K562 (cell line): ENCODE measurements around the gene TSHR. TPM values are rescaled to one million over a fixed set of nuclear protein-coding genes. Genes with fewer than 3 reads are reported as not detected.
"Not testable (repeated sequence)": the region's sequence is repeated elsewhere in the genome, so short reads cannot be mapped to it uniquely, and the experiment has no call there.

Source experiments
- ATAC-seq: fragments of 200-7000 bp; cut with Tn5 transposase; 3 replicates; pipeline ENCODE4 v1.9.1; 2020; ENCODE audit warnings: moderate library complexity
- BruUV-seq: library from RNA; stranded (reverse); fragments of 400-500 nt; replicated peaks from 2 replicates; lab custom pipeline; 2021; lab: Mats Ljungman, UMichigan
- CTCF ChIA-PET: fragments of 300-600 bp; formaldehyde crosslinking; extraction: SDS; loops from one replicate; lab custom pipeline; 2021; ENCODE audit warnings: low intra/inter-chr PET ratio; lab: Yijun Ruan, JAX
- POLR2A ChIA-PET: fragments of 300-600, 350-650 bp; sonication (Branson Sonifier 250); formaldehyde crosslinking; extraction: SDS; loops from one replicate; lab custom pipeline; 2021; ENCODE audit warnings: antibody characterized with exemption, inconsistent platforms; lab: Yijun Ruan, JAX
- DNase-seq, 4 experiments: peaks; one replicate each; pipeline versions ENCODE4 v3.0.0 to v3.0.0-alpha.2; 2011 to 2018; ENCODE audit warnings: low spot score in 3 of 4, mixed read lengths in 3 of 4; ENCODE audit errors: extremely low read depth in 1 of 4
- FAIRE-seq: peaks from 2 replicates; lab custom pipeline; 2011; peaks lifted over from hg19 to GRCh38; lab: Jason Lieb, UNC
- H2AFZ ChIP-seq: 2 replicates; pipeline ENCODE4 v1.6.0; 2011; ENCODE audit warnings: low read depth, low read length, control low read depth, inconsistent platforms
- H3K27ac ChIP-seq: fragments of 200-600 bp; 3 replicates; pipeline ENCODE4 v1.8.0; 2011; ENCODE audit warnings: low read depth, mild to moderate bottlenecking, control low read depth, inconsistent platforms, low read length, moderate library complexity, mixed read lengths; ENCODE audit errors: extremely low read depth
- H3K27me3 ChIP-seq, 2 experiments: fragments of 300-600 bp in 1 of 2; 2 replicates in 1 of 2; 3 replicates in 1 of 2; pipeline versions ENCODE4 v1.6.0 to v1.8.0; 2011; ENCODE audit warnings: inconsistent platforms in 2 of 2, low read length in 2 of 2, mild to moderate bottlenecking in 1 of 2, mixed read lengths in 1 of 2, moderate library complexity in 1 of 2; ENCODE audit not compliant: control insufficient read depth in 2 of 2, insufficient read depth in 2 of 2
- H3K36me3 ChIP-seq: fragments of 300-600 bp; 3 replicates; pipeline ENCODE4 v1.8.0; 2011; ENCODE audit warnings: mild to moderate bottlenecking, low read length, inconsistent platforms; ENCODE audit not compliant: control insufficient read depth, insufficient read depth
- H3K4me1 ChIP-seq, 2 experiments: fragments of 200-600 bp in 1 of 2; replicated peaks in 1 of 2; 2 replicates in 1 of 2; 3 replicates in 1 of 2; pipeline versions ENCODE4 v1.5.1 to v1.8.0; 2011; ENCODE audit warnings: inconsistent platforms in 2 of 2, low read length in 2 of 2, mild to moderate bottlenecking in 1 of 2, mixed read lengths in 1 of 2, moderate library complexity in 1 of 2; ENCODE audit not compliant: control insufficient read depth in 2 of 2, insufficient read depth in 2 of 2
- H3K4me2 ChIP-seq: 2 replicates; pipeline ENCODE4 v1.6.1; 2011; ENCODE audit warnings: low read length, control low read depth, inconsistent platforms, mixed read lengths; ENCODE audit not compliant: insufficient read depth
- H3K4me3 ChIP-seq: fragments of 200-600 bp; sonication (generic), shearing (Covaris generic); 2 replicates; pipeline ENCODE4 v1.5.1; 2016; ENCODE audit warnings: control low read depth, inconsistent platforms
- H3K79me2 ChIP-seq: fragments of 200-600 bp; 3 replicates; pipeline ENCODE4 v1.8.0; 2011; ENCODE audit warnings: low read length, inconsistent platforms; ENCODE audit not compliant: control insufficient read depth, insufficient read depth
- H3K9ac ChIP-seq, 2 experiments: 2 replicates each; pipeline versions ENCODE4 v1.6.0 to v1.6.1; 2011; ENCODE audit warnings: low read depth in 2 of 2, low read length in 2 of 2, control low read depth in 1 of 2, inconsistent platforms in 1 of 2, mild to moderate bottlenecking in 1 of 2, mixed read lengths in 1 of 2; ENCODE audit not compliant: insufficient read depth in 1 of 2
- H3K9me1 ChIP-seq: one replicate; pipeline ENCODE4 v1.6.0; 2011; ENCODE audit warnings: inconsistent platforms, mild to moderate bottlenecking, low read length, moderate library complexity; ENCODE audit not compliant: control insufficient read depth, insufficient read depth
- H3K9me3 ChIP-seq: replicated peaks from 2 replicates; pipeline ENCODE4 v1.5.1; 2011; ENCODE audit warnings: low read depth, low read length, inconsistent platforms; ENCODE audit not compliant: control insufficient read depth, insufficient read depth
- H4K20me1 ChIP-seq: replicated peaks from 2 replicates; pipeline ENCODE4 v1.6.1; 2011; ENCODE audit warnings: low read length, inconsistent platforms, mixed read lengths; ENCODE audit not compliant: control insufficient read depth, insufficient read depth
- RBM15 ChIP-seq: fragments of 200-400 bp; formaldehyde crosslinking; IDR thresholded peaks from 2 replicates; pipeline ENCODE4 v1.6.1; 2018; ENCODE audit warnings: mild to moderate bottlenecking, low read length, moderate library complexity; ENCODE audit not compliant: insufficient read depth
- WGBS: fragments of 100-300 bp; shearing (Covaris generic); methylation state at CpG from one replicate; pipeline ENCODE4 v1.1.6; 2016; ENCODE audit warnings: low coverage, mixed read lengths; ENCODE audit not compliant: insufficient coverage; ENCODE audit errors: missing lambda C conversion rate; 5-methylcytosine and 5-hydroxymethylcytosine counted together
- in situ Hi-C: fragments of 300-500 bp; cut with MboI; formaldehyde crosslinking; loops from 4 replicates; pipeline ENCODE4 v1.15.0; 2018; ENCODE audit warnings: inconsistent platforms, mixed read lengths
- intact Hi-C: fragments of 100-400 bp; cut with micrococcal nuclease; formaldehyde crosslinking; loops from 2 replicates; pipeline ENCODE4 v1.14.2; 2022
- polyA plus RNA-seq, 8 experiments: library from polyadenylated mRNA; depleted of rRNA in 4 of 8; stranded (reverse) in 5 of 8; unstranded in 3 of 8; fragments of >200 nt; fragmentation: Nextera tagmentation in 2 of 8; fragmentation: Illumina TruSeq in 1 of 8; extraction: Ambion mirVana in 2 of 8; extraction: Trizol in 1 of 8; gene quantifications; 2 replicates each; pipeline versions ENCODE4 v1.2.1 to v1.2.3, GENCODE V29; 2011 to 2014; ENCODE audit warnings: inconsistent platforms in 1 of 8, missing spikeins in 1 of 8
- total RNA-seq, 7 experiments: library from RNA; depleted of rRNA in 6 of 7; stranded (reverse); fragments of >200 nt in 6 of 7; fragmentation: Illumina TruSeq in 2 of 7; extraction: Trizol in 2 of 7; gene quantifications; 2 replicates each; pipeline versions ENCODE4 v1.2.1 to v1.2.3, GENCODE V29; 2011 to 2021; ENCODE audit warnings: low replicate concordance in 1 of 7

The TSHR gene
- total and polyA plus RNA-seq, 9 of the 15 experiments (the other 6 are each of a cell fraction or from before 2014, with no cell fraction given) = 0.01 to 0.10 TPM; not detected in 7

DNA sequence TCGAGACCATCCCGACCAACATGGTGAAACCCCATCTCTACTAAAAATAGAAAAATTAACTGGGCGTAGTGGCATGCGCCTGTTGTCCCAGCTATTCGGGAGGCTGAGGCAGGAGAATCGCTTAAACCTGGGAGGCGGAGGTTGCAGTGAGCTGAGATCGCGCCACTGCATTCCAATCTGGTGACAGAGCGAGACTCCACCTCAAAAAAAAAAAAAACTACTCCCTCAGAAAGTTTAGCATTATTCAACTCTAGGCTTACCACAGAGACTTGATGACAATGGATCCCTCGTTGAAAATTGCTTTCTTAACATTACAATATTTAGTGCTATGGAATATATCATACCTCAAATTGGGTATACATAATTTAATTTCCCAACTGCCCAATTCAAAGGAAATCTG lies 43.4 kb upstream of the TSHR start:
- POLR2A ChIA-PET, H3K27me3 ChIP-seq, FAIRE-seq, H3K27ac ChIP-seq, DNase-seq, BruUV-seq, H3K9ac ChIP-seq, H3K4me2 ChIP-seq, in situ Hi-C loops, H4K20me1 ChIP-seq, H3K9me1 ChIP-seq, H3K4me3 ChIP-seq, intact Hi-C loops, H3K4me1 ChIP-seq, ATAC-seq, H2AFZ ChIP-seq, H3K9me3 ChIP-seq, CTCF ChIA-PET, H3K79me2 ChIP-seq: not testable (repeated sequence)
- H3K36me3 ChIP-seq = peaks cover 11% of the 10 kb centered on the region; the same call in 1 of the 3 replicates
- 78% methylated on average over 7 of the region's 11 CpGs for WGBS

GRCh38 chr14:80919622-80920021 lies 35.8 kb upstream of the TSHR start:
- in situ Hi-C loops = no loop called here
- H3K4me2 ChIP-seq = no peak overlapping the region
- 0 out of 5 replicates have a peak, but pooled peaks cover 0 to 4% of the 10 kb centered on the region in 2 experiments for H3K4me1 ChIP-seq
- no peak overlapping the region for H3K4me3 ChIP-seq
- TF ChIP-seq RBM15 = no peak
- peaks cover 8% of the 10 kb centered on the region; the same call in 1 of the 3 replicates for H3K36me3 ChIP-seq
- intact Hi-C loops = no loop called here
- no peak for FAIRE-seq
- DNase-seq = no peak
- ChIA-PET POLR2A (no interaction called here), CTCF (interaction anchor here (0.5 kb wide), 1 partner anchor 537 kb away, joined by 3 read pairs; no protein-coding TSS in a partner anchor)
- H3K9ac ChIP-seq = no peak overlapping the region
- BruUV-seq = no TSS peak
- no peaks in the 10 kb centered on the region for H3K9me1 ChIP-seq
- 81% methylated on average over 3 of the region's 3 CpGs for WGBS
- ATAC-seq = no peak
- no peaks in the 10 kb centered on the region for H3K9me3 ChIP-seq
- H3K79me2 ChIP-seq = no peaks in the 10 kb centered on the region
- no peak overlapping the region for H3K27ac ChIP-seq
- H2AFZ ChIP-seq = no peak overlapping the region
- no peaks in the 10 kb centered on the region for H3K27me3 ChIP-seq
- H4K20me1 ChIP-seq = no peaks in the 10 kb centered on the region
